Activated CD4-positive, alpha-beta T cell treated with anti-CD3 and anti-CD28 coated beads for 48 hours (primary cell): Measurements from ENCODE around the gene ST6GALNAC5.
"Not testable (repeated sequence)": the region's sequence is repeated elsewhere in the genome, so short reads cannot be mapped to it uniquely, and the experiment has no call there.

Experiments
- DNase-seq: peaks from one replicate; pipeline ENCODE4 v3.0.0-alpha.2; 2020

ST6GALNAC5 gene

GRCh38 chr1:76939050-76939816 is 72.0 kb downstream of the ST6GALNAC5 start:
- no peak for DNase-seq

GRCh38 chr1:76939817-76940216 is 72.5 kb downstream of the ST6GALNAC5 start:
- DNase-seq: no peak

GRCh38 chr1:76940571-76941335 is 73.5 kb downstream of the ST6GALNAC5 start:
- no peak for DNase-seq

GRCh38 chr1:76942549-76942948 is 75.3 kb downstream of the ST6GALNAC5 start:
- DNase-seq: no peak

GRCh38 chr1:76944942-76945341 is 77.7 kb downstream of the ST6GALNAC5 start:
- no peak for DNase-seq

GRCh38 chr1:76948846-76949245 is 81.6 kb downstream of the ST6GALNAC5 start:
- DNase-seq: no peak

- DNase-seq: no peak
Observed at GRCh38 chr1:76949503-76949902, 82.2 kb downstream of the ST6GALNAC5 start.

- no peak for DNase-seq
Observed at GRCh38 chr1:76950306-76950705, 83.0 kb downstream of the ST6GALNAC5 start.

GRCh38 chr1:76951153-76951552 is 83.9 kb downstream of the ST6GALNAC5 start:
- no peak for DNase-seq

GRCh38 chr1:76955652-76956051 is 88.4 kb downstream of the ST6GALNAC5 start:
- DNase-seq: no peak

GRCh38 chr1:76957961-76958360 is 90.7 kb downstream of the ST6GALNAC5 start:
- no peak for DNase-seq

GRCh38 chr1:76958828-76959227 is 91.5 kb downstream of the ST6GALNAC5 start:
- DNase-seq: no peak

- no peak for DNase-seq
Observed at GRCh38 chr1:76959556-76959955, 92.3 kb downstream of the ST6GALNAC5 start.

GRCh38 chr1:76961181-76961819 is 94.0 kb downstream of the ST6GALNAC5 start:
- DNase-seq: no peak

- DNase-seq: no peak
Observed at GRCh38 chr1:76961820-76962207, 94.5 kb downstream of the ST6GALNAC5 start.

- DNase-seq: not testable (repeated sequence)
Observed at GRCh38 chr1:76981267-76981666, 114.0 kb downstream of the ST6GALNAC5 start.

GRCh38 chr1:76989976-76990375 is 122.7 kb downstream of the ST6GALNAC5 start:
- no peak for DNase-seq

- DNase-seq: no peak
Observed at GRCh38 chr1:76993036-76993435, 125.8 kb downstream of the ST6GALNAC5 start.

GRCh38 chr1:76998582-76999223 is 131.4 kb downstream of the ST6GALNAC5 start:
- DNase-seq: no peak

GRCh38 chr1:77007675-77008074 is 140.4 kb downstream of the ST6GALNAC5 start:
- DNase-seq: no peak

GRCh38 chr1:77010937-77011336 is 143.7 kb downstream of the ST6GALNAC5 start:
- no peak for DNase-seq

GRCh38 chr1:77012066-77012465 is 144.8 kb downstream of the ST6GALNAC5 start:
- no peak for DNase-seq

GRCh38 chr1:77014073-77014788 is 147.0 kb downstream of the ST6GALNAC5 start:
- DNase-seq: no peak
